GM21717 (cell line): ENCODE data around the gene SLC35G6.
"Not testable (repeated sequence)": the region's sequence is repeated elsewhere in the genome, so short reads cannot be mapped to it uniquely, and the experiment has no call there.

Source experiments
- ATAC-seq: cut with Tn5 transposase; IDR thresholded peaks from one replicate; pipeline ENCODE4 v1.9.1; 2021; ENCODE audit warnings: mild to moderate bottlenecking, moderate library complexity; ENCODE audit not compliant: unreplicated experiment

Gene SLC35G6

DNA sequence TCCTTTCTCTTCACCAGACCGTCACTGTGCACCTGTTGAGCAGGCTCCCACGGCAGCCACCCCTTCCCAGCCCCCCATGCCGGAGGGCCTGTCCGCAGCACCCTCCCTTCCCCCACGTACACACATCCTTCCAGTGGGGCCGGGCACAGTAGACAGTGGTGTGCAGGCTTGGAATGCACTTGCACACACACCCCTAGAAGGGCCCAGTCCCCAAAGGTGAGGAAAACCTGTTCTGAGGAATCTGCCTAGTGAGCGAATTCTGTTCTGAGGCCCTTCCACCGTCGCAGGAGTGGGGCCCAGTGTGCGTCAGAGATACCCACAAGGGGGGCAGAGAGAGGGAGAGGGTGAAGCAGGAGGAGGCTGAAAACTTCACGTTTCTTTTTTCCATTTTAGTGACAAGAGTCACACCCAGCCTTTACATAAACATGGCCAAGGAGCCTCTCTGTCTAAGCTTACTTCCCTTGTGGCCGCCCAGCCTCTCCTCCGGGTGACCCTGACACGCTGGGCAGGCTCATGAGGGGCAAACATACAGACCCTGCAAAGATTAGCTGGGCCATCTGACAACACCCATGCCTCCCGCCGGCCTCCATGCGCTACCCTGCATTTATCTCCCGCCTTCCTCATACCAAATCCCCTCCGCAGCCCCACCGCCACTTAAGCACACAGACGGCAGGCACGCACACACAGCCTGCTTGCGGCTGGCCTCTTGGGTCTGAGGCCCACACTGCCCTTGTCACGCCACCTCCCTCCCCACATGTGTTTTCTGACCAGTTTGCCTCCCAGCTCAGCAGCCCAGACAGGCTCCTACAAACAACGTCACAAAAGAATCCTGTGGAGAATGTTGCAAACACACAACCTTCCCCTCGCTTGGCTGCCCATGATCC, 3.6 kb upstream of the SLC35G6 start:
- ATAC-seq: no peak

DNA sequence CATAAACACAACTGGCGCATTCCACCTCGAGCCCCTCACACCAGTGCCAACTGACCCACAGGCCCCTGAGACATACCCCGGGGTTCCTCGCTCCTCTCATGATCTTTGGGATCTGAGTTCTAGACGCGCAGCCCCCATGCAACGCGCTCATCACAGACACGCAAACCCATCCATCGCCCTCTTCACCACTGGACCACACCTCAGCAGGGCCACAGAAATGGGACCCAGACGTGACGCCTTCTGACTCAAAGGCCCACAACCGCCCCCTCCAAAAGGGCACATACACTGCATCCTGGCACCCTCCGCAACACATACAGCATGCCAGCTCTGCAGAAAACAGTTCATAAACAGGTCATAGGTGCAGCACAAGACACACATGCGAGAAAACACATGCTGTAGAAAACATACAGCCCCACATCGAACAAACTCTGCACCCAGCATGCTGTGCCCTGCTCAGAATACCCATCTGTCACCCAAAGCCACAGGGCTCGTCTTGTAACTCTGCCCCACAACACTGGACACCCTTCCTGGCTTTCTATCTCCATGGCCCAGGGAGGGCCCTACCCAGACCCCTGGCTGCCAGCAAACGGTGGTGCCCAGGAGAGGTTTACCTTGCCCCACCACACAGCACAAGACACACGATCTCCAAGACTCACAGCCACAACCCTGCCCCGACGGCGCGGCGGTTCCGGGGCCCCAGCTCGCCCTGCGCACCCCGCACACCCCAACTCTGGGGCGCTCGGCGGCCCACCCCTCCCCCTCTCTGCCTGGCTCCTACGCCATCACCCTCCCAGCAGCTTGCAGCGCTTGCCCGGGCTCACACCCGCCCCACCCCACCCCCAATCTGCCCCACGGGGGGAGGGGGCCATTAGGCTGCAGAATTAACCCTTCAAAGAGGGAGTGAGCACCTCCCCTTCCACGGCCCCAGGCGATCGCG, 2.7 kb upstream of the SLC35G6 start:
- no peak for ATAC-seq

DNA sequence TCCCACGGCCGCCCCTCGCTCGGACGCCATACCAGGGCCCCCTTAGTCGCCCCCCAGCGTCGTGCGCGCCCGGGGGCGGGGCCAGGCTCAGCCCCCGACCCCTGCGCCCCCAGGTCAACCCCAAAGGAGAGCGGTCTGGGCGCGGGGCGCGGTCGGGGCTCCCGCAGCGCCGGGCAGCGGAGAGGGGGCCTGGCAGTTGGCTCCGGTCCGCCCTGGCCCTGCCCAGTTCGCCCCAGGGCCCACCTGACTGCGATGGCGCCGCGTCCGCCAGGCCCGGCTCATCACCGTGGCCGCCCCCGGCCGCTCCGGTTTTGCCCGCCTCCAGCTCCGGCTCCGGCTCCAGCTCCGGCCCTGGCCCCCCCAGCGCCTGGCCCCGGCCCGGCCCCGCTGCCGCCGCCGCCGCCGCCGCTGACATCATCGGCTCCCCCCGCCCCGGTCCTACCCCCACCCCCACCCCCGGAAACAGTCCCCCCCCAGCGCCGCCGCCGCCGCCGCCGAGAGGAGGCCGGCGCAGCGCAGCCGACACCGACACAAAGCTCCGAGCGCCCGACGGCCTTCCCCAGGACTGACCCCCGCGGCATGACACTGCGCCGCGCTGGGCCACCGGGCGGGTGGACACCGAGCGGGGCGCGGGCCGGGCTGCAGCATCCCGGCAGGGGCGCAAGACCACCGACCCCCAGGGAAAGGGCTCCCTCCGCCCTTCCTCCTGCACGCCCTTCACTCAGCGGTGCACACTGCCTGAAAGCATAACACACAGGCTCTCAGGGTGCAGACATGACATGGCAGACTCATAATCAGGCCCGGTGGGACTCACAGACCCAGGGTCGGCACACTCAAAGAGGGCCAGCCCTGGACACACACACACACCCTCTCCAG, 1.8 kb upstream of the SLC35G6 start, which contains the start of gene ZBTB4:
Gene ZBTB4, minus strand, starts transcription at position 419 of the 876 bp plus-strand sequence. CDS start 12,830 bp downstream, outside the sequence.
- no peak for ATAC-seq

DNA sequence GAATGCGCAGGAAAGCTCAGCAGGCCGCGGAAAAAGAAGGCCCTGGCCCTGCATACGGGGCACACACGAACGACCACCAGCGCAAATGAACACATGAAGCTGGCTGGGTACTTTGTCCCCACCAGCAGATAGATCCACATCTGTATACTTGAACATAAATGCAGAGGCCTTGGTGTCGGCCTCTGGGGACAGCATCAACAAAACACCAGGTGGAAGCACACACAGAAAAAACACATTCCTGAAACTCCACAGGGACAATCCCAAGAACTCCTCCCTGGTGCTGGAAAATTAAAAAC, 1.2 kb upstream of the SLC35G6 start:
- no peak for ATAC-seq

DNA sequence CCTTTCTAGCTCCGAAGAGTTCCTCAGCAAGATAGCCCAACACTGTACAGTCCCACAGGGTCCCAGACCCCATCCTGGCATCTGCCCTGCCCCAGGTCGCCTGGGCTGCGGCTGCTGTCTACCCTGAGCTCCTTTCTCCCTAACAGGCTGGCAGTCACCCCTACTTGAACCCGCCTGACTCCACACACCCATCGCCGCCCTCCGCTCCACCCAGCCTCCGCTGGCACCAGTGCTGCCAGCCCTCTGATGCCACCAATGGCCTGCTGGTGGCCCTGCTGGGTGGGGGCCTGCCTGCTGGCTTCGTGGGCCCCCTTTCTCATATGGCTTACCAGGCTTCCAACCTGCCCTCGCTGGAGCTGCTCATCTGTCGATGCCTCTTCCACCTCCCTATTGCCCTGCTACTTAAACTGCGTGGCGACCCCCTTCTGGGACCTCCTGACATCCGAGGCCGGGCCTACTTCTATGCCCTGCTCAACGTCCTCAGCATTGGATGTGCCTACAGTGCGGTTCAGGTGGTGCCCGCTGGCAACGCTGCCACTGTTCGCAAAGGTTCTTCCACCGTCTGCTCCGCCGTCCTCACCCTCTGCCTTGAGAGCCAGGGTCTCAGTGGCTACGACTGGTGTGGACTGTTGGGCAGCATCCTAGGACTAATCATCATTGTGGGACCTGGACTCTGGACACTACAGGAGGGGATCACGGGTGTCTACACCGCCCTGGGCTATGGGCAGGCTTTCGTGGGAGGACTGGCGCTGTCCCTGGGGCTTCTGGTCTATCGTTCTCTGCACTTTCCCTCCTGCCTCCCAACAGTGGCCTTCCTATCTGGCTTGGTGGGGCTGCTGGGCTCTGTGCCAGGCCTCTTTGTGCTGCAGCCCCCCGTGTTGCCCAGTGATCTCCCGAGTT, 846 bp downstream of the SLC35G6 start:
- ATAC-seq: not testable (repeated sequence)

DNA sequence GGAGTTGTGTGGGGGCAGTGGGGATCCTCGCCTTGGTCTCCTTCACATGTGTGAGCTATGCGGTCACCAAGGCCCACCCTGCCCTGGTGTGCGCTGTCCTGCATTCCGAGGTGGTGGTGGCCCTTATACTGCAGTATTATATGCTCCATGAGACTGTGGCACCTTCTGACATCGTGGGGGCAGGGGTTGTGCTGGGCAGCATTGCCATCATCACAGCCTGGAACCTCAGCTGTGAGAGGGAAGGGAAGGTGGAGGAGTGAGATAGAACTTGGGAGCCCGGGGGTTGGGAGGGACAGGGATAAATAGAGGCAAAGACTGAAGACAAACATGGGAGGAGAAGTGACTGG, 1.5 kb downstream of the SLC35G6 start:
- not testable (repeated sequence) for ATAC-seq

DNA sequence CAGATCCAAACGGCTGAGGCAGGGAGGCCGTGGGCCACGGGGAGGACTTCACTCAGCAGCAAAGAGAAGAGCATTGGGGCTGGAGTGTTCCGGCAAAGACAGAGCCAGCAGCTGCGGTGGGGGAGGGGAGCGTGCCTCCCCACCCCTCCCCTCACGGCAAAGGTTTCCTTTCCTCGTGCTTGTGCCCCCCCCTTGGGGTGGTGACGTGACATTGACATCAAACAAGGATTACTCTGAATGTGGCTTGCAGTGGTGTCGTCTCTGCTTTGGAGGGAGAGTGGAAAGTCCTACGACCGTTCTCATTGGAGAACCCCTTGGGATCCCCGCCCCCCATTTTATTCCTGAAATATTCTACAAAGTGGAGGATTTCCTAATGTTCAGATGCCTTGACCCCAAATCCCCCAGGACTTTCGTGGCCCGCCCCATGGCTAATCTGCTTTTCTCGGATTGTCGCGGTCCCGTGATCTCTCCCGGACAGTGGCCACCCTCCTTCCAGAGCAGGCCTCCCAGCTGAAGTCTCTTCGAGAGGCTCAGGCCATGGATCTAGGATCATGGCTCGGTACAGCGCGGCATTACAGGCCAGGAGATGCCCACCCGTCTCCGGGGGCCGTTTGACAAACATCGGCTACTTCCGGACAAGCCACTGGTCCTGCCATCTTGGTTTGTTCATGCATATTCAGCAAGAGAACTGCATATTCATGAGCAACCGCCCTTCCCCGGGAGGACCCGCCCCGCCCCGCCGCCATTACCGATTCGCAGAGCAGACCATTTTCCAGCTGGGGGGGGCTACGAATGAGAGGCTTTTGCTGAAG, 2.2 kb downstream of the SLC35G6 start:
- ATAC-seq: peak; percentile 35

DNA sequence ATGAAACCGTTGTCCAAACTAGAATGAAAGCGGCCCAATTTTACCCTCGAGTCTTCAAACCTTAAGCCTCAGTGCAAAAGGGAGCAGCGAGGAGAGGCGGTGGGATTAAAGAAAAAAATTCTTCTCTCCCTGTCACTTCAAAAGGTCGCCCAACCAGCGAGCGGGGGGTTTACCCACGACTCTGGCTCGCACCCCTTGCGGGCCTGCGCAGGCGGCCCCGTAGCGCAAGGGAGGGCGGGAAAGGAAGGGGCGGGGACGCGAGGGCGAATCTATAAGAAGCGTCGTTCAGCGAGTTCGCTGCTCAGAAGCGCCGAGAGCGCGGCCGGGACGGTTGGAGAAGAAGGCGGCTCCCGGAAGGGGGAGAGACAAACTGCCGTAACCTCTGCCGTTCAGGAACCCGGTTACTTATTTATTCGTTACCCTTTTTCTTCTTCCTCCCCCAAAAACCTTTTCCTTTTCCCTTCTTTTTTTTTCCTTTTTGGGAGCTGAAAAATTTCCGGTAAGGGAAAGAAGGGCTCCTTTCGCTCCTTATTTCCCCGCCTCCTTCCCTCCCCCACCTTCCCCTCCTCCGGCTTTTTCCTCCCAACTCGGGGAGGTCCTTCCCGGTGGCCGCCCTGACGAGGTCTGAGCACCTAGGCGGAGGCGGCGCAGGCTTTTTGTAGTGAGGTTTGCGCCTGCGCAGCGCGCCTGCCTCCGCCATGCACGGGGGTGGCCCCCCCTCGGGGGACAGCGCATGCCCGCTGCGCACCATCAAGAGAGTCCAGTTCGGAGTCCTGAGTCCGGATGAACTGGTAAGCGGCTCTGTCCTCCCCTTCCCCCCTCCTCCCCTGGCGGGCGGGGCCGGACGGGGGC, 3.0 kb downstream of the SLC35G6 start, which contains the start of gene POLR2A:
Gene POLR2A, plus strand, starts transcription at position 300 of the 852 bp plus-strand sequence.
- ATAC-seq: peak; percentile 52

DNA sequence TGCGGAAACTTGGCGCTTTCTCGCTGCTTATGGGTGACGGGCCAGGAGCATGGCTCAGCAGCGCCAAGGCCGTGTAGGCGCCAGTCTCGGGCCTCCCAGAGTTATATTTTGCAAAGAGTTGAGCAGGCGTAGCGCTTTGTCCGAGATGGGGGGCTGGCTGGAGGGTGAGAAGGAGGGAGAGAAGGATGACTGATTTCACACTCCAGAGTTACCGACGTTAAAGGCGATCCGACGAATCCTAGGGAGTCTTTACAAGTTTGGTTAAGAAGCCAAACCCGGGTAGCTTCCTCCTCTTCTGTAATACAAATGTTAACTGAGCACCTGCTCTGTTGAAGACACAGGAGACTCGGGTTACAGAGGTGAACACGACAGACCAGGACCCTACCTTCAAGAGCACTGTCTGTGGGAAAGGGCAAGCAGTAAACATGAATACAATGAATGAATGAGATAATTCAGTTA, 3.7 kb downstream of the SLC35G6 start:
- no peak for ATAC-seq

DNA sequence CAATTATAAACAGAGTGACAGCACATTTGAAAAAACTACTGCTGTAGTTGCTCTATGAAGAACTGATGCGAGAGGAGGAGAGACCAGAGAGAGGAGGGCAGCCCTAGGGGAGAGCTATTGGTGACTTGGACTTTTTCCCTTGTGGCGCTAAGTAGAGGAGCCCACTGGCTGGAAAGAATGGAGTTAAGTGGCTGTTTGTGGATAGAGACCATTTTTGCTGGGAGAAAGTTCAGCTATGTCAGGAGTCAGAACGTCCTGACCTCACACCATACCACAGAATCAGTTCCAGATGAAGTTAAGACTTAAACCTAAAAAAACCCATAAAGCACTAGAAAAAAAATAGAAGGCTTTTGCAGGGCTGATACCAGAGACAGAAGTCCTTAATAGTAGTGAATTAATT, 4.9 kb downstream of the SLC35G6 start:
- ATAC-seq: no peak

DNA sequence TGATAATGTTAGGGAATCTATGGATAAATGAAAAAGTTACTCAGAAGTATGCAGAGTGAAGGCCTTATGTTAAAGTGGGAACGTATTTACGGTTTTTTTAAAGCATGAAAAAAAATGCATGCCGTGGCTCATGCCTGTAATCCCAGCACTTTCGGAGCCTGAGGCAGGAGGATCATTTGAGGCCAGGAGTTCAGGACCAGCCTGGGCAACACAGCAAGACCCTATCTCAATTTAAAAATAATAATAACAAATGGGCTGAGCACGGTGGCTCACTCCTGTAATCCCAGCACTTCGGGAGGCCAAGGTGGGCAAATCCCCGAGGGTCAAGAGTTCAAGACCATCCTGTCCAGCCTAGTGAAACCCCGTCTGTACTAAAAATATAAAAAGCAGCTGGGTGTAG, 8.9 kb downstream of the SLC35G6 start:
- no peak for ATAC-seq

DNA sequence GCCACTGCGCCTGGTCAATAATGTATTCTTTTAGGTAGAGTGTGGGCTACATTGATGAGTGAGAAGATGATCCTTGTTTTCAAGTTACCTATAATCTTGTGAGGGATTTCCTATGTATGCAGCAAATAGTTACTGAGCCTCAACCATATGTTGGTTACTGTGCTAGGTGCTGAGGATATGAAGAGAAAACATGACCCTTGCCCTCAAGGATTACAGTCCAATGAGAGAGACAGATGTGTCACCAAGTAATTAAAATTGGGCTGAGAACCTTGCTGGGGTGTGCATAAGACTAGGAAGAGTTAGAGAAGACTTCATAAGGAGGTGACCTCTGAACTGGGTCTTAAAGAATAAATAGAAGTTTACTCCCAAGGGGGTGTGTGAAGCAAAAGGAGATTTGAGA, 10.3 kb downstream of the SLC35G6 start:
- ATAC-seq: no peak

DNA sequence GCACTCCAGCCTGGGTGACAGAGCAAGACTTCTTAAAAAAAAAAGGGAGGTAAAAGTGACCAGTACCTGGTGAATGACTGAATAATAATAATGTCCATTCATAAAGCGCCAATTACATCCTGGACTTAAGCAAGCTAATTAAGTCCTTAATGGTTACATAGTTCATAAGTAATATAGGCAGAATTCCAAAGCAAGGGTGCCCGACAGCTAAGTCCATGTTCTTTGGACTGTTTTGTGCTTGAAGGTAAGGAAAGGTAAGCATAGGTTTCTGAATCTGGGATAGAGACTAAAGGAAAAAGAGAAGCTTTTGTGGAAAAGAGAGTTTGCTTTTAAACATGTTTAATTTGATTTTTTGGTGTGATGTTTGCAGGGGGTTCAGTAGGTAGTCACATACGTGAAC, 12.7 kb downstream of the SLC35G6 start:
- ATAC-seq: no peak

DNA sequence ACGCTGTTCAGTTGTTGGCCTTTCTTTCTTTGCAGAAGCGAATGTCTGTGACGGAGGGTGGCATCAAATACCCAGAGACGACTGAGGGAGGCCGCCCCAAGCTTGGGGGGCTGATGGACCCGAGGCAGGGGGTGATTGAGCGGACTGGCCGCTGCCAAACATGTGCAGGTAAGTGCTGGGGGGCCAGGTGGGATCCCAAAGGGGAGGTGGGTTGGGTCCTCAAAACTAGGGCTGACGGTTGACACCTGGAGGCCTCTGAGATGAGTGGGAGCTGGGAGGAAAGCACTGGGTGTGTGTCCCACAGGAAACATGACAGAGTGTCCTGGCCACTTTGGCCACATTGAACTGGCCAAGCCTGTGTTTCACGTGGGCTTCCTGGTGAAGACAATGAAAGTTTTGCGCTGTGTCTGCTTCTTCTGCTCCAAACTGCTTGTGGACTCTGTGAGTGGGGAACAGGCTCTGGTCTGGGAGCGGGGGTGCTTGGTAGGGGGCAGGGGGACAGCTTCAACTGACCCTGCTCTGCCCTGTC, 14.7 kb downstream of the SLC35G6 start:
- ATAC-seq: no peak

DNA sequence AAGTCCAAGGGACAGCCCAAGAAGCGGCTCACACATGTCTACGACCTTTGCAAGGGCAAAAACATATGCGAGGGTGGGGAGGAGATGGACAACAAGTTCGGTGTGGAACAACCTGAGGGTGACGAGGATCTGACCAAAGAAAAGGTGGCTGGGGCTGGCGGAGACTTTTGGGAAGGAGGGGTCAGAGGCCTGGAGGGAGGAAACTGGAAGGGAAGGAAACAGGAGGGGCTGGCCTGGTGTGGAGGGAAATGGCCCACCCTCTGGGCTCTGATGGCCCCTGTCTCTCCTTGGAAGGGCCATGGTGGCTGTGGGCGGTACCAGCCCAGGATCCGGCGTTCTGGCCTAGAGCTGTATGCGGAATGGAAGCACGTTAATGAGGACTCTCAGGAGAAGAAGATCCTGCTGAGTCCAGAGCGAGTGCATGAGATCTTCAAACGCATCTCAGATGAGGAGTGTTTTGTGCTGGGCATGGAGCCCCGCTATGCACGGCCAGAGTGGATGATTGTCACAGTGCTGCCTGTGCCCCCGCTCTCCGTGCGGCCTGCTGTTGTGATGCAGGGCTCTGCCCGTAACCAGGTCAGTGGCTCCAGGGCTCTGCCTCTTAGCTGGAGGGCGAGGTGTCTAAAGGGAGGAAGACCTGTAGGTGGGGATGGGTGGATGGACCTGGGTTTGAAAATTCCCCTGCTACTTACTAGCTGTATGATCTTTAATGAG, 15.4 kb downstream of the SLC35G6 start:
- no peak for ATAC-seq

DNA sequence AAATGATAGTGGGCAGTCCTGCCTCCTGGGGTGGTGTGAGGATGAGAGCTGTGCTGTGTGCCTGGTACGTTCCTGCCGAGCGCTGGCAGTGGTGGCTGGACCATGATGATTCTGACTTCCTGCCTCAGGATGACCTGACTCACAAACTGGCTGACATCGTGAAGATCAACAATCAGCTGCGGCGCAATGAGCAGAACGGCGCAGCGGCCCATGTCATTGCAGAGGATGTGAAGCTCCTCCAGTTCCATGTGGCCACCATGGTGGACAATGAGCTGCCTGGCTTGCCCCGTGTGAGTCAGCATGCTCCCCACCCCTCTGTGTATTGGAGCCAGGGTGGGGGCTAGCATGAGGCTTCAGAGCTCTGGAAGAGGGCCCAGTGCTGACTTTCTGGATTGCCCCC, 16.0 kb downstream of the SLC35G6 start:
- no peak for ATAC-seq

DNA sequence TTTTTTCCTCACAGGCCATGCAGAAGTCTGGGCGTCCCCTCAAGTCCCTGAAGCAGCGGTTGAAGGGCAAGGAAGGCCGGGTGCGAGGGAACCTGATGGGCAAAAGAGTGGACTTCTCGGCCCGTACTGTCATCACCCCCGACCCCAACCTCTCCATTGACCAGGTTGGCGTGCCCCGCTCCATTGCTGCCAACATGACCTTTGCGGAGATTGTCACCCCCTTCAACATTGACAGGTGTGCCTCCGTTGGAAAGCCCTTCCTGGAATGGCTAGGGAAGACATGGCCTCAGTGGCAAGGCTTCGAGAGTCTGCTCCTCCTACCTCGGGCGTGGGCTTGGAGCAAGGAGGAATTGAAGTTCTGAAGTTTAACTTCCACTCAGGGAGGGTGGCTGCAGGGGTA, 16.4 kb downstream of the SLC35G6 start:
- ATAC-seq: no peak
